Mesenchymal stem cell (in vitro differentiated cells and primary cell): Measurements from ENCODE around the gene LHFPL6.

Source experiments
- DNase-seq: peaks from one replicate; pipeline ENCODE4 v3.0.0-alpha.2; 2013
- H2AFZ ChIP-seq: one replicate; pipeline ENCODE4 v1.6.1; 2013; ENCODE audit warnings: low read depth, mild to moderate bottlenecking, control low read depth, inconsistent platforms, low read length, moderate library complexity
- H2AK5ac ChIP-seq: 2 replicates; pipeline ENCODE4 v1.6.1; 2013; ENCODE audit warnings: low read length, moderate library complexity, mild to moderate bottlenecking, inconsistent platforms; ENCODE audit not compliant: severe bottlenecking
- H2BK120ac ChIP-seq: one replicate; pipeline ENCODE4 v1.6.1; 2013; ENCODE audit warnings: low read depth, mild to moderate bottlenecking, inconsistent platforms, low read length, moderate library complexity
- H2BK12ac ChIP-seq, 2 experiments: one replicate each; pipeline ENCODE4 v1.6.1; 2013; ENCODE audit warnings: inconsistent platforms in 2 of 2, low read length in 2 of 2, mild to moderate bottlenecking in 2 of 2, moderate library complexity in 2 of 2, control low read depth in 1 of 2
- H2BK15ac ChIP-seq: one replicate; pipeline ENCODE4 v1.6.1; 2013; ENCODE audit warnings: mild to moderate bottlenecking, low read depth, inconsistent platforms; ENCODE audit not compliant: poor library complexity, severe bottlenecking
- H2BK5ac ChIP-seq: 2 replicates; pipeline ENCODE4 v1.6.1; 2013; ENCODE audit warnings: low read depth, mild to moderate bottlenecking, low read length, control low read depth, inconsistent platforms; ENCODE audit not compliant: poor library complexity, severe bottlenecking
- H3K14ac ChIP-seq, 2 experiments: one replicate each; pipeline ENCODE4 v1.6.1; 2013; ENCODE audit warnings: inconsistent platforms in 2 of 2, low read length in 2 of 2, control low read depth in 1 of 2, mild to moderate bottlenecking in 1 of 2, moderate library complexity in 1 of 2
- H3K18ac ChIP-seq, 2 experiments: one replicate each; pipeline ENCODE4 v1.6.1; 2013; ENCODE audit warnings: inconsistent platforms in 2 of 2, low read length in 2 of 2, control low read depth in 1 of 2, low read depth in 1 of 2, mild to moderate bottlenecking in 1 of 2
- H3K23ac ChIP-seq, 2 experiments: one replicate each; pipeline ENCODE4 v1.6.1; 2013; ENCODE audit warnings: inconsistent platforms in 2 of 2, low read length in 2 of 2, mild to moderate bottlenecking in 2 of 2, moderate library complexity in 2 of 2, control low read depth in 1 of 2
- H3K27ac ChIP-seq: 2 replicates; pipeline ENCODE4 v1.5.1; 2013; ENCODE audit warnings: mild to moderate bottlenecking, moderate library complexity, low read length, control low read depth, inconsistent platforms; ENCODE audit not compliant: poor library complexity, severe bottlenecking
- H3K27me3 ChIP-seq, 2 experiments: 2 replicates each; pipeline versions ENCODE4 v1.6.1 to v1.7.0; 2013; ENCODE audit warnings: low read length in 2 of 2, mild to moderate bottlenecking in 2 of 2, moderate library complexity in 2 of 2, control low read depth in 1 of 2, inconsistent platforms in 1 of 2; ENCODE audit not compliant: control insufficient read depth in 1 of 2, insufficient read depth in 1 of 2
- H3K36me3 ChIP-seq, 2 experiments: 2 replicates each; pipeline versions ENCODE4 v1.6.1 to v1.7.0; 2013; ENCODE audit warnings: low read length in 2 of 2, control low read depth in 1 of 2, inconsistent platforms in 1 of 2, low read depth in 1 of 2, mild to moderate bottlenecking in 1 of 2; ENCODE audit not compliant: insufficient read depth in 2 of 2, control insufficient read depth in 1 of 2
- H3K4ac ChIP-seq, 2 experiments: one replicate each; pipeline ENCODE4 v1.6.1; 2013; ENCODE audit warnings: inconsistent platforms in 2 of 2, low read length in 2 of 2, mild to moderate bottlenecking in 2 of 2, moderate library complexity in 2 of 2, control low read depth in 1 of 2, low read depth in 1 of 2
- H3K4me1 ChIP-seq: 2 replicates; pipeline ENCODE4 v1.6.1; 2013; ENCODE audit warnings: low read depth, low read length, control low read depth; ENCODE audit not compliant: control insufficient read depth, insufficient read depth
- H3K4me2 ChIP-seq: 2 replicates; pipeline ENCODE4 v1.6.1; 2013; ENCODE audit warnings: low read length, mild to moderate bottlenecking, inconsistent platforms; ENCODE audit not compliant: poor library complexity, severe bottlenecking
- H3K4me3 ChIP-seq, 2 experiments: 2 replicates each; pipeline versions ENCODE4 v1.5.1 to v1.7.0; 2013; ENCODE audit warnings: low read length in 2 of 2, mild to moderate bottlenecking in 2 of 2, control low read depth in 1 of 2, low read depth in 1 of 2; ENCODE audit not compliant: insufficient read depth in 1 of 2
- H3K79me1 ChIP-seq: replicated peaks from 2 replicates; pipeline ENCODE4 v1.6.1; 2013; ENCODE audit warnings: mild to moderate bottlenecking, control low read depth, low read length, inconsistent platforms; ENCODE audit not compliant: poor library complexity, severe bottlenecking
- H3K9ac ChIP-seq: 2 replicates; pipeline ENCODE4 v1.7.0; 2013; ENCODE audit warnings: mild to moderate bottlenecking, low read length, moderate library complexity
- H3K9me3 ChIP-seq: 2 replicates; pipeline ENCODE4 v1.7.0; 2013; ENCODE audit warnings: mild to moderate bottlenecking, low read length; ENCODE audit not compliant: control insufficient read depth
- H4K8ac ChIP-seq: one replicate; pipeline ENCODE4 v1.6.1; 2013; ENCODE audit warnings: inconsistent platforms, mild to moderate bottlenecking, low read length, moderate library complexity
- H4K91ac ChIP-seq: one replicate; pipeline ENCODE4 v1.6.1; 2013; ENCODE audit warnings: mild to moderate bottlenecking, low read length, inconsistent platforms
- WGBS: methylation state at CpG from one replicate; pipeline ENCODE4 v1.1.7; 2013; ENCODE audit warnings: mixed read lengths; 5-methylcytosine and 5-hydroxymethylcytosine counted together

The LHFPL6 gene

GRCh38 chr13:39499604-39500003, 103.4 kb downstream of the LHFPL6 start:
- H3K4me2 ChIP-seq: no peak overlapping the region
- H3K14ac ChIP-seq: no peak overlapping the region
- no peak overlapping the region for H4K8ac ChIP-seq
- WGBS: 93% methylated on average over 3 of the region's 3 CpGs
- H3K18ac ChIP-seq: no peak overlapping the region
- no peak overlapping the region for H2BK15ac ChIP-seq
- H3K23ac ChIP-seq: no peak overlapping the region
- H3K9ac ChIP-seq: no peak overlapping the region
- no peak overlapping the region for H2BK12ac ChIP-seq
- peaks cover 15% of the 10 kb centered on the region for H3K79me1 ChIP-seq
- no peaks in the 10 kb centered on the region for H3K36me3 ChIP-seq
- no peak for DNase-seq
- no peaks in the 10 kb centered on the region for H3K9me3 ChIP-seq
- no peak overlapping the region for H4K91ac ChIP-seq
- no peak overlapping the region for H3K27ac ChIP-seq
- no peak overlapping the region for H3K4ac ChIP-seq
- H2AK5ac ChIP-seq: no peak overlapping the region
- H3K4me1 ChIP-seq: no peaks in the 10 kb centered on the region
- H3K4me3 ChIP-seq: no peak overlapping the region
- H2BK120ac ChIP-seq: no peak overlapping the region
- H2BK5ac ChIP-seq: no peak overlapping the region
- H2AFZ ChIP-seq: no peak overlapping the region
- no peaks in the 10 kb centered on the region for H3K27me3 ChIP-seq

GRCh38 chr13:39498471-39499114, 104.4 kb downstream of the LHFPL6 start:
- H2BK120ac ChIP-seq: no peak overlapping the region
- no peak overlapping the region for H4K91ac ChIP-seq
- H2BK12ac ChIP-seq: no peak overlapping the region
- no peak overlapping the region for H3K14ac ChIP-seq
- H2AFZ ChIP-seq: no peak overlapping the region
- H2BK15ac ChIP-seq: no peak overlapping the region
- no peak for DNase-seq
- no peak overlapping the region for H3K27ac ChIP-seq
- no peak overlapping the region for H4K8ac ChIP-seq
- H3K4me1 ChIP-seq: no peaks in the 10 kb centered on the region
- no peak overlapping the region for H2AK5ac ChIP-seq
- WGBS: 94% methylated on average over 8 of the region's 9 CpGs
- no peaks in the 10 kb centered on the region for H3K9me3 ChIP-seq
- no peak overlapping the region for H3K23ac ChIP-seq
- H2BK5ac ChIP-seq: no peak overlapping the region
- H3K36me3 ChIP-seq: no peaks in the 10 kb centered on the region
- H3K79me1 ChIP-seq: peaks cover 15% of the 10 kb centered on the region
- no peak overlapping the region for H3K9ac ChIP-seq
- H3K4ac ChIP-seq: no peak overlapping the region
- H3K4me3 ChIP-seq: no peak overlapping the region
- H3K4me2 ChIP-seq: no peak overlapping the region
- no peaks in the 10 kb centered on the region for H3K27me3 ChIP-seq
- H3K18ac ChIP-seq: no peak overlapping the region

GRCh38 chr13:39496506-39496905, 106.5 kb downstream of the LHFPL6 start:
- no peak overlapping the region for H3K18ac ChIP-seq
- H3K27ac ChIP-seq: no peak overlapping the region
- H3K4me2 ChIP-seq: no peak overlapping the region
- no peak overlapping the region for H3K23ac ChIP-seq
- no peak overlapping the region for H3K4ac ChIP-seq
- H3K36me3 ChIP-seq: no peaks in the 10 kb centered on the region
- peaks cover 10% of the 10 kb centered on the region for H3K79me1 ChIP-seq
- no peak overlapping the region for H3K4me3 ChIP-seq
- H2BK12ac ChIP-seq: no peak overlapping the region
- H3K9ac ChIP-seq: no peak overlapping the region
- no peaks in the 10 kb centered on the region for H3K27me3 ChIP-seq
- no peak overlapping the region for H2AFZ ChIP-seq
- DNase-seq: no peak
- no peak overlapping the region for H4K8ac ChIP-seq
- H2BK5ac ChIP-seq: no peak overlapping the region
- no peak overlapping the region for H2BK120ac ChIP-seq
- H2BK15ac ChIP-seq: no peak overlapping the region
- no peak overlapping the region for H4K91ac ChIP-seq
- no peak overlapping the region for H3K14ac ChIP-seq
- no peaks in the 10 kb centered on the region for H3K9me3 ChIP-seq
- no peak overlapping the region for H2AK5ac ChIP-seq
- H3K4me1 ChIP-seq: no peaks in the 10 kb centered on the region

- H2BK12ac ChIP-seq: no peak overlapping the region
- H4K91ac ChIP-seq: no peak overlapping the region
- H2AFZ ChIP-seq: no peak overlapping the region
- no peak overlapping the region for H3K14ac ChIP-seq
- no peaks in the 10 kb centered on the region for H3K4me1 ChIP-seq
- no peak overlapping the region for H3K4me3 ChIP-seq
- H3K18ac ChIP-seq: no peak overlapping the region
- no peak overlapping the region for H2BK15ac ChIP-seq
- 100% methylated on average over 3 of the region's 3 CpGs for WGBS
- H3K79me1 ChIP-seq: peaks cover 6% of the 10 kb centered on the region
- no peak overlapping the region for H3K9ac ChIP-seq
- no peak overlapping the region for H3K23ac ChIP-seq
- no peak overlapping the region for H2AK5ac ChIP-seq
- no peak overlapping the region for H4K8ac ChIP-seq
- no peak for DNase-seq
- H3K27ac ChIP-seq: no peak overlapping the region
- H2BK5ac ChIP-seq: no peak overlapping the region
- no peaks in the 10 kb centered on the region for H3K27me3 ChIP-seq
- no peak overlapping the region for H2BK120ac ChIP-seq
- H3K36me3 ChIP-seq: no peaks in the 10 kb centered on the region
- H3K9me3 ChIP-seq: no peaks in the 10 kb centered on the region
- no peak overlapping the region for H3K4me2 ChIP-seq
- no peak overlapping the region for H3K4ac ChIP-seq
Measured at GRCh38 chr13:39494633-39495032, 108.4 kb downstream of the LHFPL6 start.
